Measurements from ENCODE around the gene OR6M1. TPM values are rescaled to one million over a fixed set of nuclear protein-coding genes. Genes with fewer than 3 reads are reported as not detected.

Gene OR6M1
- total RNA-seq (2021; ENCODE audit: unreplicated experiment) (not detected), Bru-seq, nascent RNA (not detected), BruChase-seq, experiment 1, labeled RNA remaining after a 2-hour chase (not detected), BruChase-seq, experiment 2, labeled RNA remaining after a 6-hour chase (not detected)
- polyA plus RNA-seq (2012; ENCODE audit: insufficient read length), result not detected
- long read RNA-seq, result 0 reads

GRCh38 chr11:123806249-123806648 lies at the start of gene OR6M1:
OR6M1 (minus strand) TSS chr11:123806349; CDS start chr11:123806349, 0 bp downstream.
- ChIA-PET CTCF (no interaction called here), POLR2A (no interaction called here)
- DNase-seq (ENCODE audit: low read depth, low spot score), result no peak
- no peaks in the 10 kb centered on the region for H3K36me3 ChIP-seq (ENCODE audit: control insufficient read depth, insufficient read depth, low read length)
- H3K27me3 ChIP-seq (ENCODE audit: control insufficient read depth, insufficient read depth, low read length), result no peaks in the 10 kb centered on the region
- in situ Hi-C loops (cut with HindIII; ENCODE audit: low pct_unique_long_range_greater_than_20kb, low sequenced_read_pairs), result no loop called here
- no peak within 1 kb of the TSS for H3K4me3 ChIP-seq (ENCODE audit: low read depth in 2 of 2, low read length in 2 of 2)
- ATAC-seq, result no peak
- TF ChIP-seq REST (IDR thresholded peaks at IDR 0.05; ENCODE audit: insufficient read depth in 1 of 2, low read depth in 2 of 2, low read length in 1 of 2) (no peak), POLR2AphosphoS5 (IDR thresholded peaks at IDR 0.05; ENCODE audit: low read depth, low read length) (no peak), CTCF (IDR thresholded peaks at IDR 0.05) (no peak)
- intact Hi-C loops (cut with micrococcal nuclease; ENCODE audit: unreplicated experiment), result no loop called here
- BruUV-seq (replicated peaks), result no TSS peak
- no peaks in the 10 kb centered on the region for H3K4me1 ChIP-seq (ENCODE audit: control insufficient read depth, insufficient read depth, low read length)
- H3K9me3 ChIP-seq (ENCODE audit: control insufficient read depth, insufficient read depth, low read depth, low read length), result no peaks in the 10 kb centered on the region
- H3K27ac ChIP-seq (ENCODE audit: low read length), result no peak within 1 kb of the TSS

- no peaks in the 10 kb centered on the region for H3K4me1 ChIP-seq (ENCODE audit: control insufficient read depth, insufficient read depth, low read length)
- no peak overlapping the region for H3K27ac ChIP-seq (ENCODE audit: low read length)
- H3K9me3 ChIP-seq (ENCODE audit: control insufficient read depth, insufficient read depth, low read depth, low read length), result no peaks in the 10 kb centered on the region
- intact Hi-C loops (cut with micrococcal nuclease; ENCODE audit: unreplicated experiment) (no loop called here), in situ Hi-C loops (cut with HindIII; ENCODE audit: low pct_unique_long_range_greater_than_20kb, low sequenced_read_pairs) (no loop called here)
- no peak overlapping the region for H3K4me3 ChIP-seq (ENCODE audit: low read depth in 2 of 2, low read length in 2 of 2)
- BruUV-seq (replicated peaks), result no TSS peak
- POLR2A ChIA-PET, result no interaction called here
- DNase-seq (ENCODE audit: low read depth, low spot score), result no peak
- H3K27me3 ChIP-seq (ENCODE audit: control insufficient read depth, insufficient read depth, low read length), result no peaks in the 10 kb centered on the region
- no peak for ATAC-seq
- H3K36me3 ChIP-seq (ENCODE audit: control insufficient read depth, insufficient read depth, low read length), result no peaks in the 10 kb centered on the region
- TF ChIP-seq REST (IDR thresholded peaks at IDR 0.05; ENCODE audit: insufficient read depth in 1 of 2, low read depth in 2 of 2, low read length in 1 of 2) (no peak), POLR2AphosphoS5 (IDR thresholded peaks at IDR 0.05; ENCODE audit: low read depth, low read length) (no peak), TCF7L2 (IDR thresholded peaks at IDR 0.05; ENCODE audit: low read depth, low read length) (no peak), CTCF (IDR thresholded peaks at IDR 0.05) (no peak), SIN3A (IDR thresholded peaks at IDR 0.05; ENCODE audit: borderline replicate concordance, insufficient read depth, low read depth, low read length) (no peak)
- CTCF ChIA-PET, result no interaction called here
Measured at GRCh38 chr11:123853038-123853437, 46.9 kb upstream of the OR6M1 start.
